ENCODE results near the gene CA11.

CA11 gene

DNA sequence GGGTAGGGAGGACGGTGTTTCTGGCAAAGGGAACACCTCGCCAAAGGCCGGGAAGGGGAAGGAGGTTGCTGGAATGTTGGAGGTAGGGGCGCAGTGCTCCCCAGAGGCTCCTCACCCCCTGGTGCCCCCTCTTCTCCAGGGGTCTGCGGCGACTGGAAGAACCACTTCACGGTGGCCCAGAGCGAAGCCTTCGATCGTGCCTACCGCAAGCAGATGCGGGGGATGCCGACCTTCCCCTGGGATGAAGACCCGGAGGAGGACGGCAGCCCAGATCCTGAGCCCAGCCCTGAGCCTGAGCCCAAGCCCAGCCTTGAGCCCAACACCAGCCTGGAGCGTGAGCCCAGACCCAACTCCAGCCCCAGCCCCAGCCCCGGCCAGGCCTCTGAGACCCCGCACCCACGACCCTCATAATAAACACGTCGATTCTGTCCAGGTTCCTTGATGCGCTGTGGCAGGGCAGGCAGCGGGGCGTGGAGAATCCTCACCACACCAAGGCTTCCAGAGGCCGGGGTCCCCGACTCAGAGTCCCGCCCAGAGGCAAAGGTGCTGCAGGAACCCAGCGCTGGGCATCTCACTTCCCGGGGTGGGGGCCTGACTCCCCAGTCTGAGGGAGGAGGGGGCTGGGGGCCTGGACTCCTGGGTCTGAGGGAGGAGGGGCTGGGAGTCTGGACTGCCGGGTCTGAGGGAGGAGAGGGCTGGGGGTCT, 46.8 kb downstream of the CA11 start:
- no peaks in the 10 kb centered on the region for H3K9me3 ChIP-seq
- DNase-seq (ENCODE audit: low spot score in 2 of 2): no peak

DNA sequence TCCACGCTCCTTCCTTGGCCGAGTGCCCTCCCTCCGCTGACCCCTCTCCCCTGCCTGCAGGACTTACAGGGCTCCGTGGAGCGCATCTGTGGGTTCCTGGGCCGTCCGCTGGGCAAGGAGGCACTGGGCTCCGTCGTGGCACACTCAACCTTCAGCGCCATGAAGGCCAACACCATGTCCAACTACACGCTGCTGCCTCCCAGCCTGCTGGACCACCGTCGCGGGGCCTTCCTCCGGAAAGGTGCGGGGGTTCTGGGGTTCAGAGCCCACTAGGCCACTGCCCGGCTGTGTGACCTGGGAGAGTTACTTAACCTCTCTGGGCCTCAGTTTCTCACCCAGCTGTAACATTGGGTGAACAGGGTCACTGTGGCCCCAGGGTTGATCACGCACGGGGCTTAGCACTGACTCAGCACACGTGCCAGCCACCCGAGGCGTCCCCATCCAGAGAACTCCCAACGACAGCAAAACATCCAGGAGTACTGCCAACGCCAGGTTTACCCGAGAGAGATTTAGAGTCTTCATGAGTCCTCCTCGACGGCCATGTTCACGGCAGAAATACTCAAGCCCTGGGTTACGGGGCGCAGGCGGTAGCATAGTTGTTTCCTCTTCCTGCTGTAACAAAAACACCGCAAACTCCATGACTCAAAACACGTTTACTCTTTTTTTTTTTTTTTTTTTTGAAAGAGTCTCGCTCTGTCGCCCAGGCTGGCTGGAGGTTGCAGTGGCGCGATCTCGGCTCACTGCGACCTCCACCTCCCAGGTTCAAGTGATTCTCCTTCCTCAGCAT, 49.1 kb downstream of the CA11 start:
- H3K4me1 ChIP-seq: no peaks in the 10 kb centered on the region
- in situ Hi-C loops (cut with MboI; ENCODE audit: low sequenced_read_pairs): loop anchor here (25.0 kb wide), 1 partner anchor 635 kb away; no protein-coding TSS in a partner anchor

More for the DNA sequence above, 46.8 kb downstream of the CA11 start:
- no peaks in the 10 kb centered on the region for H3K27me3 ChIP-seq (ENCODE audit: low read depth)
- in situ Hi-C loops (cut with MboI; ENCODE audit: low sequenced_read_pairs): loop anchor here (25.0 kb wide), 1 partner anchor 637 kb away; no protein-coding TSS in a partner anchor
- no peaks in the 10 kb centered on the region for H3K36me3 ChIP-seq (replicated peaks)
- no peaks in the 10 kb centered on the region for H3K4me1 ChIP-seq
- no peak overlapping the region for H3K4me3 ChIP-seq

DNA sequence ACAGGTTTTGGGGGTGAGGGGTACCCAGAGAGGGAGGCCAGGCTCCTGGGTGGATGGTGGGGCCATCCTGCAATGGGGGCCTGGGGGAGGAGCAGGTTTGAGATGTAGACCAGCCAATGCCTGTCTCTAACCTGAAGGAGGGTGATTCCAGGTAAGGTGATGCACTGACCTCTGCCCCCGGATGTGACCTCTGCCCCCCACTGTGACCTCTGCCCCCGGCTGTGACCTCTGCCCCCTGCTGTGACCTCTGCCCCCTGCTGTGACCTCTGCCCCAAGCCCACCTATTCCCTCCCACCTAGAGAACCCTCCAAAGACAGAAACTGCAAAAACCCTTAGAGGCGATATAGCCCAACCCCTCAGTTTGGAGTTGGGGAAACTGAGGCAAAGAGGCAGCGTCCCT, 49.8 kb downstream of the CA11 start:
- no peaks in the 10 kb centered on the region for H3K36me3 ChIP-seq (replicated peaks)
- no peaks in the 10 kb centered on the region for H3K9me3 ChIP-seq
- in situ Hi-C loops (cut with MboI; ENCODE audit: low sequenced_read_pairs): loop anchor here (25.0 kb wide), 1 partner anchor 634 kb away; no protein-coding TSS in a partner anchor
- no peak overlapping the region for H3K4me3 ChIP-seq
- no peaks in the 10 kb centered on the region for H3K27me3 ChIP-seq (ENCODE audit: low read depth)
- no peaks in the 10 kb centered on the region for H3K4me1 ChIP-seq
- DNase-seq (ENCODE audit: low spot score in 2 of 2): no peak

More for the DNA sequence above, 49.1 kb downstream of the CA11 start:
- no peak overlapping the region for H3K4me3 ChIP-seq
- H3K27me3 ChIP-seq (ENCODE audit: low read depth): no peaks in the 10 kb centered on the region
- H3K9me3 ChIP-seq: no peaks in the 10 kb centered on the region
- no peaks in the 10 kb centered on the region for H3K36me3 ChIP-seq (replicated peaks)
- no peak for DNase-seq (ENCODE audit: low spot score in 2 of 2)

DNA sequence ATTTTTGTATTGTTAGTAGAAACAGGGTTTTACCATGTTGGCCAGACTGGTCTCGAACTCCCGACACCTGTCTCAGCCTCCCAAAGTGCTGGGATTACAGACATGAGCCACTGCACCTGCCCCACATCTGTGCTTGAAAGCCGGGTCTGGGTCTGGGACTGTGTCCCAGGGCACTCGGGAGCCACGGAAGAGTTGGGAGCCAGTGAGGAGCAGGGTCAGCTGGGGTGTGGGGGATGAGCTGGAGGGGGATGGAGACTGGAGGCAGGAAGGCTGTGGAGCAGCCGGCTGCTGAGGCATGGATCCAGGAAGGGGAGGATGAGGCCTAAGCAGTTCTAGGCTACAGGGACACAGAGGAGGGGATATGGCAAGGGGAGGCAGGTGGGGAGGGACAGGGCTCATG, 50.2 kb downstream of the CA11 start:
- Histone ChIP-seq H3K4me1 (no peaks in the 10 kb centered on the region), H3K36me3 (replicated peaks) (no peaks in the 10 kb centered on the region), H3K4me3 (no peak overlapping the region), H3K27me3 (ENCODE audit: low read depth) (no peaks in the 10 kb centered on the region), H3K9me3 (no peaks in the 10 kb centered on the region)
- in situ Hi-C loops (cut with MboI; ENCODE audit: low sequenced_read_pairs): loop anchor here (25.0 kb wide), 1 partner anchor 634 kb away; no protein-coding TSS in a partner anchor
- DNase-seq (ENCODE audit: low spot score in 2 of 2): no peak

DNA sequence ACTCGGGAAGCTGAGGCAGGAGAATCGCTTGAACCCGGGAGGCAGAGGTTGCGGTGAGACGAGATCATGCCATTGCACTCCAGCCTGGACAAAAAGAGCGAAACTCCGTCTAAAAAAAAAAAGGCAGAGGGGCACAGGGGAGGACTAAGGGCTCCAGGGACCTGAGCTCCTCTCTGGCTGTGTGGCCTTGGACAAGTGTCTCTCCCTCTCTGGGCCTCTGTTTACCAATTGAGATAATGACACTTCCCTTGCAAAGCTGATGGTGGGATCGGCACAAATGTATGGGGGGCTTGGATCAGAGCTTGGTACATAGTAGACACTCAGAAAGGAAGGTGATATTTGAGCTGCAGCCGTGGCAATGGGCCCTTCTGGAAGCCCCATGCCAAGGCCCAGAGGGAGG, 50.8 kb downstream of the CA11 start:
- Histone ChIP-seq H3K4me1 (no peaks in the 10 kb centered on the region), H3K9me3 (no peaks in the 10 kb centered on the region), H3K27me3 (ENCODE audit: low read depth) (no peaks in the 10 kb centered on the region), H3K4me3 (no peak overlapping the region), H3K36me3 (replicated peaks) (no peaks in the 10 kb centered on the region)
- DNase-seq (ENCODE audit: low spot score in 2 of 2): no peak
- in situ Hi-C loops (cut with MboI; ENCODE audit: low sequenced_read_pairs): loop anchor here (25.0 kb wide), 1 partner anchor 633 kb away; no protein-coding TSS in a partner anchor

DNA sequence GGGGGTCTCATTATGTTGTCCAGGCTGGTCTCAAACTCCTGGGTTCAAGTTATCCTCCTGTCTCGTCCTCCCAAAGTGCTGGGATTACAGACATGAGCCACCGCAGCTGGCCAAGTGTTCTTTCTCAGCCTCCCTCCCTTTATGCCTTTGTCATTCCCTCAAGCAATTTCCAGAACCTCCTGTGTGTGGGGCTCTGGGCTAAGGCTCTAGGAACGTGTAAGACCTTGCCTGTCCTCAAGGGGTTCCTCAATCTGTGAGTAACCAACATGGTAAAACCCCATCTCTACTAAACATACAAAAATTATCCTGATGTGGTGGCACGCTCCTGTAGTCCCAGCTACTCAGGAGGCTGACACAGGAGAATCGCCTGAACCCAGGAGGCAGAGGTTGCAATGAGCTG, 55.0 kb downstream of the CA11 start:
- Histone ChIP-seq H3K4me1 (peaks cover 6% of the 10 kb centered on the region), H3K27me3 (ENCODE audit: low read depth) (no peaks in the 10 kb centered on the region), H3K9me3 (no peaks in the 10 kb centered on the region), H3K36me3 (replicated peaks) (no peaks in the 10 kb centered on the region), H3K4me3 (no peak overlapping the region)
- in situ Hi-C loops (cut with MboI; ENCODE audit: low sequenced_read_pairs): loop anchor here (25.0 kb wide), 1 partner anchor 629 kb away; no protein-coding TSS in a partner anchor
- DNase-seq (ENCODE audit: low spot score in 2 of 2): no peak

DNA sequence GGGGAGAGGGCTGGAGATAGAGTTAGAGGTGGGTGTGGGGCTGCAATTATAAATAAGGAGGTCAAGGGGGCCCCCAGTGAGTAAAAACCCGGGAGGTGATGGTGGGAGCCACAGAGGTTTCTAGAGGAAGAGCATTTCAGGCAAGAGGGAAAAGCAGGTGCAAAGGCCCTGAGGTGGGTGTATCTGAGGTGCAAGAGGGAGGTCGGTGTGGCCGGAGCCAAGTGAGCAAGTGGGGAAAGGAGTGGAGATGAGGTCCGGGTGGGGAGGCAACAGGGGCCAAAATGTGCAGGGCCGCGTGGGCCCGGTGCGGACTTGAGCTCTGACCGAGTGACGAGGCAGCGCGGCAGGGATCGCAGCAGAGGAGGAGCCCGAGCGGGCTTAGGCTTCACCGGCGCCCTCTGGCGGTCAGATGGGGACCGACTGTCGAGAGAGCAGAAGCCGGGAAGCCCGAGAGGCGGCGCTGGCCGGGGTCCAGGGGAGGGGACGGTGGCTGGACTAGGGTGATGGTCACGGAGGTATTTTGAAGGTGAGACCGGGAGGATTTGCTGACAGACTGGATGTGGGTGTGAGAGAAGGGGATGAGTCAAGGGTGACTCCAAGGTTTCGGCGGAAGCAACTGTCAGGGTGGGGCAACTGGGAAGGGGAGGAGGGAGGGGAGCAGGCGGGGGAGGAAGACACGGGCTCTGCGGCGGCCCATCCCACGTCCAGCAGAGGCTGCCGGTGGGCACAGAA, 57.2 kb downstream of the CA11 start:
- Histone ChIP-seq H3K27me3 (ENCODE audit: low read depth) (no peaks in the 10 kb centered on the region), H3K4me3 (peak overlapping the region; percentile 38)
- in situ Hi-C loops (cut with MboI; ENCODE audit: low sequenced_read_pairs): loop anchor here (5.0 to 25.0 kb wide), 3 partner anchors 82 to 627 kb away; no protein-coding TSS in a partner anchor

More for the DNA sequence above, 57.2 kb downstream of the CA11 start:
- Histone ChIP-seq H3K36me3 (replicated peaks) (no peaks in the 10 kb centered on the region), H3K9me3 (no peaks in the 10 kb centered on the region), H3K4me1 (peaks cover 9% of the 10 kb centered on the region)
- peak; percentile 82 to 96 for DNase-seq (ENCODE audit: low spot score in 2 of 2)
